HEK293T (cell line): ENCODE results near the gene ANO10.

Experiments
- CTBP1 ChIP-seq: fragments of 450-650 bp; IDR thresholded peaks from 2 replicates; pipeline ENCODE4 v1.6.1; 2016; ENCODE audit warnings: borderline replicate concordance
- ELF4 ChIP-seq: fragments of 450-650 bp; IDR thresholded peaks from 2 replicates; pipeline ENCODE4 v1.6.1; 2017; ENCODE audit warnings: antibody characterized with exemption
- FOXM1 ChIP-seq: fragments of 450-650 bp; IDR thresholded peaks from 2 replicates; pipeline ENCODE4 v1.6.1; 2017; ENCODE audit warnings: mild to moderate bottlenecking, borderline replicate concordance
- L3MBTL2 ChIP-seq: fragments of 450-650 bp; conservative IDR thresholded peaks from 2 replicates; pipeline ENCODE4 v1.6.1; 2016; ENCODE audit warnings: mild to moderate bottlenecking
- LEF1 ChIP-seq: fragments of 450-650 bp; IDR thresholded peaks from 2 replicates; pipeline ENCODE4 v1.6.1; 2017; ENCODE audit warnings: mild to moderate bottlenecking, borderline replicate concordance
- NFRKB ChIP-seq: fragments of 450-650 bp; IDR thresholded peaks from 2 replicates; pipeline ENCODE4 v1.6.1; 2016; ENCODE audit warnings: mild to moderate bottlenecking, moderate library complexity
- PKNOX1 ChIP-seq: fragments of 450-650 bp; IDR thresholded peaks from 2 replicates; pipeline ENCODE4 v1.6.1; 2016
- SP1 ChIP-seq: fragments of 450-650 bp; IDR thresholded peaks from 2 replicates; pipeline ENCODE4 v1.6.1; 2017
- ZNF384 ChIP-seq: fragments of 450-650 bp; IDR thresholded peaks from 2 replicates; pipeline ENCODE4 v1.6.1; 2016

- TF ChIP-seq LEF1 (no peak), PKNOX1 (no peak), L3MBTL2 (no peak), ZNF384 (no peak), CTBP1 (no peak), SP1 (no peak), FOXM1 (no peak), ELF4 (no peak), NFRKB (no peak)
Observed at GRCh38 chr3:43415088-43415487, 206.7 kb downstream of the ANO10 start.
